IMR-90 (cell line): ENCODE measurements around the gene ZNF584. TPM values are rescaled to one million over a fixed set of nuclear protein-coding genes. Genes with fewer than 3 reads are reported as not detected.
A peak's percentile ranks its signal among the peaks of the same experiment; 100 is the strongest.

ENCODE experiments used
- ATAC-seq: fragments of 200-7000 bp; cut with Tn5 transposase; 2 replicates; pipeline ENCODE4 v1.9.1; 2020; ENCODE audit warnings: low read depth, mild to moderate bottlenecking, moderate library complexity
- BruUV-seq: library from RNA; stranded (reverse); fragments of 400-500 nt; replicated peaks from 2 replicates; lab custom pipeline; 2021; lab: Mats Ljungman, UMichigan
- CTCF ChIA-PET: fragments of 300-600 bp; formaldehyde crosslinking; extraction: SDS; loops from one replicate; lab custom pipeline; 2021; ENCODE audit warnings: antibody characterized with exemption; lab: Yijun Ruan, JAX
- POLR2A ChIA-PET: fragments of 300-600 bp; sonication (Branson Sonifier 250); formaldehyde crosslinking; loops from one replicate; lab custom pipeline; 2022; ENCODE audit warnings: antibody characterized with exemption; ENCODE audit not compliant: unreplicated experiment; lab: Charles Lee
- DNase-seq: peaks from one replicate; pipeline ENCODE4 v3.0.0; 2013
- H2AFZ ChIP-seq: replicated peaks from 2 replicates; pipeline ENCODE3; 2013; ENCODE audit warnings: low read length, mild to moderate bottlenecking; ENCODE audit not compliant: poor library complexity
- H2AK5ac ChIP-seq: 2 replicates; pipeline ENCODE4 v1.6.1; 2013; ENCODE audit warnings: low read depth, low read length, inconsistent platforms
- H2AK9ac ChIP-seq: replicated peaks from 2 replicates; pipeline ENCODE3; 2013; ENCODE audit warnings: mild to moderate bottlenecking, low read depth, low read length, moderate library complexity; ENCODE audit not compliant: poor library complexity
- H2BK120ac ChIP-seq: 2 replicates; pipeline ENCODE4 v1.6.1; 2013; ENCODE audit warnings: low read depth, low read length, inconsistent platforms
- H2BK15ac ChIP-seq: 3 replicates; pipeline ENCODE4 v1.6.1; 2013; ENCODE audit warnings: low read depth, low read length, inconsistent platforms
- H2BK20ac ChIP-seq: 2 replicates; pipeline ENCODE4 v1.6.1; 2013; ENCODE audit warnings: low read depth, mild to moderate bottlenecking, inconsistent platforms, low read length, moderate library complexity
- H2BK5ac ChIP-seq: 2 replicates; pipeline ENCODE4 v1.6.1; 2013; ENCODE audit warnings: mild to moderate bottlenecking, low read depth, low read length, inconsistent platforms; ENCODE audit not compliant: poor library complexity, severe bottlenecking
- H3K14ac ChIP-seq: replicated peaks from 2 replicates; pipeline ENCODE4 v1.6.1; 2013; ENCODE audit warnings: low read depth, low read length, inconsistent platforms
- H3K18ac ChIP-seq: 2 replicates; pipeline ENCODE4 v1.6.1; 2013; ENCODE audit warnings: low read depth, low read length, control low read depth
- H3K23ac ChIP-seq: 2 replicates; pipeline ENCODE4 v1.6.1; 2013; ENCODE audit warnings: low read depth, low read length, inconsistent platforms
- H3K27ac ChIP-seq: 2 replicates; pipeline ENCODE4 v1.5.1; 2013; ENCODE audit warnings: mild to moderate bottlenecking, control low read depth, low read length; ENCODE audit not compliant: insufficient read depth
- H3K27me3 ChIP-seq: 2 replicates; pipeline ENCODE4 v1.6.1; 2013; ENCODE audit warnings: low read length; ENCODE audit not compliant: control insufficient read depth, insufficient read depth
- H3K36me3 ChIP-seq: 2 replicates; pipeline ENCODE4 v1.6.1; 2013; ENCODE audit warnings: low read length, mixed read lengths; ENCODE audit not compliant: control insufficient read depth, insufficient read depth
- H3K4ac ChIP-seq: 2 replicates; pipeline ENCODE4 v1.6.1; 2013; ENCODE audit warnings: low read depth, low read length, inconsistent platforms
- H3K4me1 ChIP-seq: 2 replicates; pipeline ENCODE4 v1.6.1; 2013; ENCODE audit warnings: low read length, mixed read lengths; ENCODE audit not compliant: control insufficient read depth, insufficient read depth
- H3K4me2 ChIP-seq: 2 replicates; pipeline ENCODE4 v1.6.1; 2013; ENCODE audit warnings: low read depth, mild to moderate bottlenecking, control low read depth, low read length, moderate library complexity
- H3K4me3 ChIP-seq: 2 replicates; pipeline ENCODE4 v1.5.1; 2013; ENCODE audit warnings: low read depth, mild to moderate bottlenecking, control low read depth, low read length, moderate library complexity; ENCODE audit not compliant: insufficient read depth
- H3K56ac ChIP-seq: 2 replicates; pipeline ENCODE4 v1.6.1; 2013; ENCODE audit warnings: low read length, inconsistent platforms; ENCODE audit not compliant: insufficient read depth; ENCODE audit errors: extremely low read depth
- H3K79me1 ChIP-seq, 2 experiments: 2 replicates each; pipeline ENCODE4 v1.6.1; 2013; ENCODE audit warnings: low read length in 2 of 2, inconsistent platforms in 1 of 2, low read depth in 1 of 2
- H3K9ac ChIP-seq: 2 replicates; pipeline ENCODE4 v1.6.1; 2013; ENCODE audit warnings: low read depth, low read length, control low read depth
- H3K9me1 ChIP-seq: 2 replicates; pipeline ENCODE4 v1.6.1; 2013; ENCODE audit warnings: low read length, inconsistent platforms; ENCODE audit not compliant: insufficient read depth
- H3K9me3 ChIP-seq: 2 replicates; pipeline ENCODE4 v1.6.1; 2013; ENCODE audit warnings: low read length; ENCODE audit not compliant: control insufficient read depth, insufficient read depth
- H4K20me1 ChIP-seq: 2 replicates; pipeline ENCODE4 v1.6.1; 2013; ENCODE audit warnings: low read length, inconsistent platforms; ENCODE audit not compliant: insufficient read depth
- H4K5ac ChIP-seq: 2 replicates; pipeline ENCODE4 v1.6.1; 2013; ENCODE audit warnings: mild to moderate bottlenecking, low read depth, low read length, control low read depth
- H4K8ac ChIP-seq, 2 experiments: 2 replicates each; pipeline ENCODE4 v1.6.1; 2013; ENCODE audit warnings: low read depth in 2 of 2, low read length in 2 of 2, control low read depth in 1 of 2, inconsistent platforms in 1 of 2
- H4K91ac ChIP-seq: 2 replicates; pipeline ENCODE4 v1.6.1; 2013; ENCODE audit warnings: low read depth, low read length, inconsistent platforms; ENCODE audit not compliant: insufficient read depth
- CTCF ChIP-seq: conservative IDR thresholded peaks from 2 replicates; pipeline ENCODE4 v1.5.1; 2012; ENCODE audit warnings: mild to moderate bottlenecking, low read depth, low read length, improper control_type of control experiment
- FOS ChIP-seq: fragments of 150-350 bp; IDR thresholded peaks from 2 replicates; pipeline ENCODE4 v1.6.1; 2016; ENCODE audit warnings: low read depth, low read length
- MAFK ChIP-seq: IDR thresholded peaks from 2 replicates; pipeline ENCODE4 v1.6.1; 2012; ENCODE audit warnings: low read depth, low read length, improper control_type of control experiment
- MAZ ChIP-seq: IDR thresholded peaks from 2 replicates; pipeline ENCODE4 v1.6.1; 2012; ENCODE audit warnings: low read depth, mild to moderate bottlenecking, low read length, improper control_type of control experiment, moderate library complexity, borderline replicate concordance
- MXI1 ChIP-seq: IDR thresholded peaks from 2 replicates; pipeline ENCODE4 v1.6.1; 2012; ENCODE audit warnings: low read depth, mild to moderate bottlenecking, low read length, moderate library complexity, borderline replicate concordance
- NFE2L2 ChIP-seq: fragments of 150-350 bp; IDR thresholded peaks from 2 replicates; pipeline ENCODE4 v1.6.1; 2016; ENCODE audit warnings: low read depth, mild to moderate bottlenecking, low read length
- RAD21 ChIP-seq: IDR thresholded peaks from 2 replicates; pipeline ENCODE4 v1.6.1; 2012; ENCODE audit warnings: low read length, improper control_type of control experiment
- SMC3 ChIP-seq: fragments of 150-350 bp; IDR thresholded peaks from 2 replicates; pipeline ENCODE4 v1.6.1; 2016; ENCODE audit warnings: low read depth, mild to moderate bottlenecking, antibody characterized with exemption, low read length, moderate library complexity
- WGBS, 2 experiments: methylation state at CpG; one replicate each; pipeline versions ENCODE4 v1.1.5 to v1.1.7; 2013; ENCODE audit warnings: missing lambda C conversion rate in 2 of 2; ENCODE audit not compliant: insufficient read length in 1 of 2; ENCODE audit errors: extremely low coverage in 2 of 2; 5-methylcytosine and 5-hydroxymethylcytosine counted together
- dilution Hi-C: fragments of 300-500 bp; cut with HindIII; formaldehyde crosslinking; loops from one replicate; pipeline ENCODE4 v1.14.3; 2018; ENCODE audit warnings: low sequenced_read_pairs; ENCODE audit not compliant: unreplicated experiment
- in situ Hi-C: fragments of 300-500 bp; cut with MboI; formaldehyde crosslinking; loops from 3 replicates; pipeline ENCODE4 v1.14.3; 2019; ENCODE audit warnings: low sequenced_read_pairs, inconsistent platforms, mixed read lengths
- intact Hi-C: fragments of 100-400 bp; cut with micrococcal nuclease; formaldehyde crosslinking; loops from 2 replicates; pipeline ENCODE4 v1.10.0; 2022
- polyA plus RNA-seq, 3 experiments: library from polyadenylated mRNA; depleted of rRNA; stranded (reverse); fragments of >200 nt; gene quantifications; 2 replicates each; pipeline ENCODE4 v1.2.3, GENCODE V29; 2012; ENCODE audit warnings: low replicate concordance in 1 of 3
- total RNA-seq: library from RNA; depleted of rRNA; stranded (reverse); fragments of >200 nt; gene quantifications from 2 replicates; pipeline ENCODE4 v1.2.3, GENCODE V29; 2012

Gene ZNF584
- total and polyA plus RNA-seq, 2 of the 4 experiments (the other 2 are of a cell fraction), result 11.6 to 15.4 TPM

- TF ChIP-seq MAZ (no peak), FOS (no peak)
Observed at GRCh38 chr19:58381460-58382212, 26.8 kb upstream of the ZNF584 start (continued).

GRCh38 chr19:58382997-58383603 lies 25.3 kb upstream of the ZNF584 start:
- H2AK5ac ChIP-seq, result no peak overlapping the region
- H3K27ac ChIP-seq, result no peak overlapping the region
- H3K23ac ChIP-seq, result no peak overlapping the region
- no peak overlapping the region for H3K4me2 ChIP-seq
- no peak overlapping the region for H2BK15ac ChIP-seq
- no peak overlapping the region for H3K56ac ChIP-seq
- DNase-seq (no peak), ATAC-seq (no peak)
- no peaks in the 10 kb centered on the region for H3K9me3 ChIP-seq
- no peak overlapping the region for H4K91ac ChIP-seq
- intact Hi-C loops, result no loop called here
- peaks cover 18% of the 10 kb centered on the region for H3K4me1 ChIP-seq
- WGBS, 2 experiments, result 100% methylated on average over 4 of the region's 6 CpGs; no CpG with 5 or more reads in 1 of the 2 experiments
- no peak overlapping the region for H3K4me3 ChIP-seq
- TF ChIP-seq SMC3 (no peak), MAZ (no peak), CTCF (no peak), MXI1 (no peak), RAD21 (no peak), FOS (no peak), MAFK (no peak), NFE2L2 (no peak)
- no peak overlapping the region for H3K18ac ChIP-seq
- no peak overlapping the region for H4K8ac ChIP-seq
- no TSS peak for BruUV-seq
- H2BK20ac ChIP-seq, result no peak overlapping the region
- H2AFZ ChIP-seq, result no peak overlapping the region
- H3K36me3 ChIP-seq, result peaks cover 1% of the 10 kb centered on the region; the same call in 1 of the 2 replicates
- no peak overlapping the region for H4K5ac ChIP-seq
- no peak overlapping the region for H3K4ac ChIP-seq
- H2BK5ac ChIP-seq, result no peak overlapping the region
- peaks cover 22 to 53% of the 10 kb centered on the region in 2 experiments; a peak in 3 of 4 replicates for H3K79me1 ChIP-seq
- dilution Hi-C loops, result no loop called here
- ChIA-PET CTCF (no interaction called here), POLR2A (no interaction called here)
- no peak overlapping the region for H2BK120ac ChIP-seq
- peaks cover 7% of the 10 kb centered on the region for H4K20me1 ChIP-seq
- no peak overlapping the region for H3K9ac ChIP-seq
- in situ Hi-C loops, result no loop called here
- H3K14ac ChIP-seq, result no peak overlapping the region
- H2AK9ac ChIP-seq, result peak overlapping the region; percentile 68
- no peaks in the 10 kb centered on the region for H3K27me3 ChIP-seq
- peaks cover 31% of the 10 kb centered on the region for H3K9me1 ChIP-seq
